Right lung (tissue), 5 donors: ENCODE measurements around the gene CLMN. TPM values are rescaled to one million over a fixed set of nuclear protein-coding genes. Genes with fewer than 3 reads are reported as not detected.
"Not testable (repeated sequence)": the region's sequence is repeated elsewhere in the genome, so short reads cannot be mapped to it uniquely, and the experiment has no call there.

Source experiments
- DNase-seq, 2 donors: peaks; one replicate each; pipeline ENCODE4 v3.0.0-alpha.2; 2013
- polyA plus RNA-seq, 5 donors: library from polyadenylated mRNA; unstranded; fragments of 120-200 nt; gene quantifications; one replicate each; pipeline versions ENCODE4 v1.2.1 to v1.2.3, GENCODE V29; 2013; ENCODE audit warnings: inconsistent platforms in 1 of 5, low replicate concordance in 1 of 5; ENCODE audit not compliant: insufficient read length in 5 of 5, insufficient read depth in 1 of 5

Gene CLMN
- polyA plus RNA-seq, 5 donors, result 7.8 to 18.3 (median 13.1) TPM

DNA sequence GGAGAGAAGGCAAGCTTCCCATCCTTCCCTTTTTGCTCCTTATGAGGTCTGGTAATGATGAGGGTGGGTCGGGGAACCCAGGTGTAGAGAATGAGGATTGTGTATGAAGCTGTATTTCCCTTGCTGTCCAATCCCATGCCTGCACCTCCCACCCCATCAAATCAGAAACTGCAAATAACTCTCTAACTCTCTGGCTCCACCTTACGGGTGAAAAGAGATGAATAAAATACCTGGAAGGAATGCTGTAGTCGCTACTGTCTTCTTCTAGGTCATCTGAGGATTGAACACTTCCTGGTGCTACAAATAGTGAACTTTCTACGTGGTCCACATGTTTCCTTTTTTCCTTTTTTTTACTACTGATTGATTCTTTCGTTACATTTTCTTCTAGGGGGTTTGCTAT lies 123.4 kb downstream of the CLMN start:
- no peak for DNase-seq

GRCh38 chr14:95195031-95195430 lies 124.7 kb downstream of the CLMN start:
- DNase-seq, result no peak

DNA sequence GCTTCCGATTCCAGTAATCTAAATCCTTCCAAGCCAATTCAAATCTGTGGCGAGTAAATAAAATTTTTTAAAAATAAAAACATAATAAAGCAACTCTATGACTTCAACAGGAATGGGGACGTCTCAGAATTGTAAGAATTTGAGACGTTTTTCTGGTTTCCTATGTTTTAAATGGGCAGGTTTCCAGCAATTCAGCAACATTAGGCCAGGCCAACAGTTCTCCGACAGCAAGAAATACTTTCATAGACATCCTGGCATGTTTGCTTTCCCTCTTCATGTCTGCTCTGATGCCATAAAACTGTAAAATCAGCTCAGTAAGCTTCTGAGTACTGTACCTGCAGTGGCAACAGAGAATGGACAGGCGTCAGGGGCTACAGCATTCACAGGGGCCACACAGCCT lies 126.6 kb downstream of the CLMN start:
- DNase-seq, result peak in 1 of 2 donors; percentile 31

DNA sequence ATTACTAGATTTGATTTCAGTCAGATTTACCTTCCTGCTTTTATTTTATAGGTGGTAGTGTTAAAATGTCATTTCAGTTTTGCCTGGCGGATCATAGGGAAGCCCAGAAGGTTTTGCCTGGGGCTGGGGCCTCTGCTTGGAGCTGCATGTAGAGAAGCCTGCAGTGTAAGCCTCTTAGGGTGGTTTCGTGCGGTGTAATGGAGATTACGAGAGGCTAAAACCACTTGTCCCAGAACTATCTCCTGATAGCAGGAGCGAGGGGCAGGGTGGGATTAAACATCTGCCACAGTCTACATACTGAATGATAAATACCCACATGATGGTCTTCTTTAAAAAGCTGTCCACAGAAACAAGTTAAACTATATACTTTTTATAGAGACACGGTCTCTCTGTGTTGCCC lies 127.4 kb downstream of the CLMN start:
- DNase-seq, result no peak

GRCh38 chr14:95191445-95192199 lies 128.1 kb downstream of the CLMN start:
- no peak for DNase-seq

DNA sequence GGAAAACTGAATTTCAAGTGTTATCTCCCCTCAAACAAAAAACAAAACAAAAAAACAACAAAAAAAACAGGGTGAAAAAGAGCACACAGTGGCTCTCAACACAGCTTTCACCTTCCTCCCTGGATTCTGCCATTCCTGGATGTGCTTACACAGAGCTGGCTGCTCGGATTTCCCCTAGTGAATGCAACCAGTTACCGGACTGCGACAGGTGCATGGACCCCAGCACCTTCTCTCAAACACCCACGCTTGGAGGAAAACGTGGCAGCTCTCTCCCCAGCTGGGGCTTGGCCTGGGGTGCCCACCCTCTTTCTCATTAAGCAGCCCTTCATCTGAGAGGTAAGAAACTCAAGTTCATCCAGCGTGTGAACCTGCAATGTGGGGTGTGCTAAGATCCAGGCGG lies 128.9 kb downstream of the CLMN start:
- no peak for DNase-seq

GRCh38 chr14:95190346-95190840 lies 129.3 kb downstream of the CLMN start:
- DNase-seq, result no peak

DNA sequence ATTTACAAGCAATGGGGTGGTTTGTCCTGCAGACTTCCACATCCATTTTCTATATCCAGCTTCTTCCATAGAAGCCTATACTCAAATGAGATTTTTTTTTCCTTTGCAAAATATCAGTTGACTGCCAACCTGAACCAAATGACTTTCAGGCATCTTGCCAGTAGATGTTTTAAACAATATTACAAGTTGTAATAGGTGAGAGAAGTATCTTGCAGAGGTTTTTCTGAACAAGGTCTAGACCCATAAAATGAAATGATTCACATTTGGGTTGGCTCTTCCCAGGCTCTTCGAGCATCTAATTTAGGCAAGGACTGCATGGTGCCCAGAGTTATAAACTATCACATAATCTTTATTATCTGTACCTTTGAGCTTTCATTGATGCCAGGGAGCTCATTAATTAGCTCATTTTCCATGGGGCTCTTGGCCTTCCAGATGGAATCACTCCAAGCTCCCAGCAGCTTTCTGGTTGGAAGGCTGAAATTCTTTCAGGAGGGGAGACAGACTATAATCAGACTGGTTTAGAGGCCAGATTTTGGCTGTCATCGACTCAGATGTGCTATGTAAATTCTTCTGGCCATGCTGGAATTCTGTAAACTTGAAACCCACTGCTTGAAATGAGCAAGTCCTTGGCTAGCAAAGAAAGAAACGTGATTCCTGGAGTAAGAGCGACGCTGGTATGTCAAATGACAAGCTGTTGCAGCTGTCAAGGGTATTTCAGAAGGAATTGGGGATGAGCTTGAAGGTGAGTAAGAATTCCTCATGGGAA lies 130.2 kb downstream of the CLMN start:
- DNase-seq, result no peak

DNA sequence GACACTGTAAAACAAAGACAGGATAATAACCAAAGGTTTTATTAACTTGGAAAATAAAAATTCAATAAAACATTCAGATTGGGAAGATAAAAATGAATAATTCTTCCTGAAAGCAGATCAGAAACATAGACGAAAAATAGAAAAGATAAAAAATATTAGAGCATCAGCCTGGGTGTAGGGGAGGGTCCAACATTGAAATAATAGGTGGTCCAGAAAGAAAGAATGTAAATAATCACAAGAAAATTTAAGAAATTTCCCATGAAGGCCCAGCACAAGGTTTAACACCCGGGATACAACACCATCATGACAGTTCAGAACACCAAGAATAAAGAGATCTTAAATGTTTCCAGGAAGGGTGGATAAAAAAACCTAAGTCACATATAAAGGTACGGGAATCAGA lies 131.3 kb downstream of the CLMN start:
- DNase-seq, result no peak

DNA sequence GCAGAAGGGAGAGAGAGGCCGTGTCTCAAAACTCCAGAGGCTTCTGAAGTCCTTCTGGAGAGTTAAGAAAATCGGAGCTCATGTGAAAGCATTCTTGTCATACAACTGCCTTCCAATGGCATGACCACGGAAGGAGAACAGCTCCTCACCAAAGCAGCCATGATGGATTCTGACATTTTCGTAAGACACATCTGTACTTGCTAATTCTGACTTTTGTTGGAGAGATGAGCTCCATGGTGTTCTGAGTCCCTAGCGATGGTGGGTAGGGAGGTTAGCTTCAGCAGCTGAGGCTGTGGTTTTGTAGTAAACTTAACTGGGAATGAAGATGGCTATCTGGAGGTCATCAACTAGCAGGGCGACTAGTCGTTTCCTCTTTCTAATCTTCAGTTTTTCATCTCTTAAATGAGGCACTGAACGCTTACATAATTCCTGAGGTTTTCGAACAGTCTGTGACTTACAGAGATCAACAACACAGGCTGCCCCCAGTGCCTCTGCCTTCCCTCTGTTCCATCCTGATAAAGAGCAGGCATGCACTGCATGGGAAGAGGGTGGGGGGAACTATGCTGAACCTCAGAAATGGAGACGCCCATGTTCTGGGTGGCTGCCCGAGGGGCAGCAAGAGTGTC lies 133.8 kb downstream of the CLMN start:
- DNase-seq, result no peak

- peak; percentile 77 to 85 for DNase-seq
Observed at GRCh38 chr14:95185033-95185766, 134.5 kb downstream of the CLMN start.

- no peak for DNase-seq
Observed at GRCh38 chr14:95184413-95184790, 135.3 kb downstream of the CLMN start.

GRCh38 chr14:95183532-95184412 lies 135.9 kb downstream of the CLMN start:
- DNase-seq, result no peak

GRCh38 chr14:95183082-95183481 lies 136.6 kb downstream of the CLMN start:
- DNase-seq, result no peak

DNA sequence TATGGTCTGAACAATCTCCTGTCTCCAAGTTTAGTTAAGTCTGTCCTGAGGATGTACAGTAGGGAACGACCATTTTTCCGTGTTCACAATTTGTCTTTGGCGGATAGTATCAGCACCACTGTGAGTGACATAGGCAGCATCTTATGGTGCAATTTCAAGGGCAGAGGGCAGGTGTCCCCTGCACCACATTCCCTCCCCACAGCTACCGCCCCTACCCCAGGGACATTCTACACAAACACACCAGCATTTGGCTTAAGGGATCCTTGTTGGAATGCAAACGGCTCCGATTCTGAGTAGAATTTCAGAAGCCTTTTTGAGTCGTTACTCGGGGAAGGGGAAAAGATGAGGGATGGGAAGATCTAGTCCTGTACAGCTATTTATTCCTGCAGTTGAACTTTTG lies 137.3 kb downstream of the CLMN start:
- DNase-seq, result no peak

- no peak for DNase-seq
Observed at GRCh38 chr14:95180966-95181741, 138.6 kb downstream of the CLMN start.

DNA sequence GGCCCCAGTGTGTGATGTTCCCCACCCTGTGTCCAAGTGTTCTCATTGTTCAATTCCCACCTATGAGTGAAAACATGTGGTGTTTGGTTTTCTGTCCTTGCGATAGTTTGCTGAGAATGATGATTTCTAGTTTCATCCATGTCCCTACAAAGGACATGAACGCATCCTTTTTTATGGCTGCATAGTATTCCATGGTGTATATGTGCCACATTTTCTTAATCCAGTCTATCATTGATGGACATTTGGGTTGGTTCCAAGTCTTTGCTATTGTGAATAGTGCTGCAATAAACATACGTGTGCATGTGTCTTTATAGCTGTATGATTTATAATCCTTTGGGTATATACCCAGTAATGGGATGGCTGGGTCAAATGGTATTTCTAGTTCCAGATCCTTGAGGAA lies 144.0 kb downstream of the CLMN start:
- DNase-seq, result not testable (repeated sequence)

GRCh38 chr14:95174184-95174792 lies 145.4 kb downstream of the CLMN start:
- DNase-seq, result no peak

DNA sequence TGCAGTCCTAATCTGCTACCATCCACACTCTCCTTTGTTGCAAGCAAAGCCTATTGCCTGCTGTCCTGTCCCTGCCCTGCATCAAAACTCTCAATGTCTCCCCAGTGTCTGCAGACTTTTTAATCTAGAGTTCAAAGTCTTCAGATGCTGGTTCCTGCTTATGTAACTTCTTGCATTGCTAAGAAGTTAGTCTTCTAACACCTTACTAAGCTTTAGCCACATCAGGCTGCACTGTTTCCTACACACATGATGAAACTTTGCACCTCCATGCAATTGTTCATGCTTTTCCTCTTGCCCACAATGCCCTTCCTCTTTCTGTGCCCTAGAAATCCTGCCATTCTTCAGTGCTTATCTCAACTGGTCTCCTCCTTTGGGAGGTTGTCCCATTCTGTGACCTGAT lies 146.2 kb downstream of the CLMN start:
- DNase-seq, result no peak

DNA sequence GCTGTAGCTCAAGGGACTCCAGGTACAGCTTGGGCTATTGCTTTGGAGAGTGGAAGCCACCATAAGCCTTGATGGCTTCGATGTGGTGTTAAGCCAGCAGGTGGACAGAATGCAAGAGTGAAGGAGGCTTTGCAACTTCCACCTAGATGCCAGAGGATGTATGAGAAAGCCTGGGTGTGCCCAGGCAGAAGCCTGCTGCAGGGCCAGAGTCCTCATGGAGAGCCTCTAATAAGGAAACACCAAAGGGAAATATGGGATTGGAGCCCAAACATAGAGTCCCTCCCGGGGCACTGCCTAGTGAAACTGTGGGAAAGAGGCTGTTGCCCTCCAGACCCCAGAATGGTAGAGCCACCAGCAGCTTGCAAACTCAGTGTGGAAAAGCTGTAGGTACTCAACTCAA lies 152.5 kb downstream of the CLMN start:
- no peak for DNase-seq
